Measurements from ENCODE around the gene SORCS3.

The SORCS3 gene

DNA sequence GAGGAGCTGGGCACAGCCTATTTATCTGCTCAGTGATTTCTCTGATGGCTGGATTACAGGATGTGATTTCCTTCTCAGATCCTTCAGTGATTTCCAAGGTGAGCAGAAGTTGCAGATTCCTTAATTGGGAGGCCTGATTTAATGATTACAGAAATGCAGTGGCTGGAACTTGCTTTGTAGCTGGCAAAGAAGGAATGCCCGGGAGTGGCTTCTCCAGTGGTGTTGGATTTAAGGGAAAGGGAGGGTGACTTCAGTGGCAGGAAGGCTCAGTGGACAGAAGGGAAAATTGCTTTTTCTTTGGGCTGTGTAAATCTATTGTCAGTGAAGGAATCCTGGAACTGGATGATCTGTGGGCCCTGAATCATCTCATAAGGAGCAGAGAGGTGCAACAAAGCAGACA, 5.1 kb downstream of the SORCS3 start:
- no peak for DNase-seq

- DNase-seq, result no peak
These were observed 7.3 kb downstream of the SORCS3 start for GRCh38 chr10:104648421-104648820.

- DNase-seq, result no peak
These were observed 9.0 kb downstream of the SORCS3 start for GRCh38 chr10:104650072-104650471.

GRCh38 chr10:104650635-104651331, 9.7 kb downstream of the SORCS3 start:
- DNase-seq, result no peak

GRCh38 chr10:104657036-104657435, 15.9 kb downstream of the SORCS3 start:
- DNase-seq, result no peak

GRCh38 chr10:104657457-104657856, 16.4 kb downstream of the SORCS3 start:
- DNase-seq, result no peak

GRCh38 chr10:104658067-104658466, 17.0 kb downstream of the SORCS3 start:
- no peak for DNase-seq

GRCh38 chr10:104659809-104660208, 18.7 kb downstream of the SORCS3 start:
- no peak for DNase-seq

DNA sequence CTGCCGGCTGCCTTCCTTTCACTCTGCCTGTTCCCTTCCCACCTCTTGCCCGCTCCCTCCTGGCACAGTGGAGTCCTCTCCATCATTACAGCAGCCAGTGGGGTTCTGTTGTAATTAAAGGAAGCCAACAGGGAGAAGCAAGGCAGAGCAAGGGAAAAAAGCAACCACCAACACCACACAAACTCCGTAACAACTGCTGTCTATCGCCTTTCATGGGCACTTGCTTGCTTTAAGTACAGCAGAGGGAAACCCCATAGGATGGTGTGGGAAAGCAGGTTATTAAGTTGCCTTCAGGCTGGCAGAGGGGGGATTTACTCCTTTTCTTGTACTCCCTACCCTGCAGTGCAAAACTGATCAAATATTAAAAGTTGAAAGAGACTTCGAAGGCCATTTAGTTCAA, 22.0 kb downstream of the SORCS3 start:
- no peak for DNase-seq

DNA sequence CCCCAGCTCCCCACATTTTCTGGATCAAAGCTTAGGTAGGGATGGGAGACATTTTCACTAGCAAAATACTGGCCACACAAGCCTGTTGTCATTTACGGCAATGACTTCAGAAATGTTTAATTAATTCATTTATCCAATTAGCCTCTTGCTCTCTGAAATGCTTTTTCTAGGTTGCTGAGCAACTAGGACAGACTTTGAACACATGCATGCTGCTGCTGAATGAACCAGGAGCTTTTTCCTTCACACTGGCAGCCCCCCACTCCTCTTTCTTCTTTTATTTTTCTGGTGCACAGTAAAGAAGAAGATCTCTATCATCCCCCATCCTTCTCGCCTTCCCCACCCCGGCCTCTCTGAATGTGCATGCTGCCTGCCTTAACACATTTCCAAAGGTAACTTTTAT, 22.5 kb downstream of the SORCS3 start:
- DNase-seq, result no peak

GRCh38 chr10:104664205-104664604, 23.1 kb downstream of the SORCS3 start:
- DNase-seq, result no peak

DNA sequence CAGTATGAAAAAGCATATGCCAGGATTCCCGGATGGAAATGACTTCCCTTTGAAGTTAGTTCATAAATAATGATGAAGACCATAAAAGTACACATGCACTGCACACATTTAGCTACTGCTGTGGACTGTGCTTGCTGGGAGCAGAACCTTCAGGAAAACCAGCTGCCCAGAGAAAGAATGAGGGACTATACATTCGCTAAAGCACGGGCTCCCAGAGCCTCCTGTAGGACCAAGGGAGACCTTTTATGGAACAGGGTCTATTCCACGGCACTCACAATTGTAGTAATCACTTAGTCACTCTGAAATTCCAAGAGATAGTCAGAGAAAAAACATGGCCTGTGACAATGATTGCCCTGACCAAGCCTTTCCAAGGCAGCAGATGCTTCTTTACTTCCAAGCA, 24.1 kb downstream of the SORCS3 start:
- DNase-seq, result no peak

- no peak for DNase-seq
These were observed 25.0 kb downstream of the SORCS3 start for GRCh38 chr10:104666106-104666505.

- DNase-seq, result no peak
These were observed 35.8 kb downstream of the SORCS3 start for GRCh38 chr10:104676874-104677273.

- DNase-seq, result no peak
These were observed 37.6 kb downstream of the SORCS3 start for GRCh38 chr10:104678658-104679057.

- no peak for DNase-seq
These were observed 39.6 kb downstream of the SORCS3 start for GRCh38 chr10:104680467-104681401.

DNA sequence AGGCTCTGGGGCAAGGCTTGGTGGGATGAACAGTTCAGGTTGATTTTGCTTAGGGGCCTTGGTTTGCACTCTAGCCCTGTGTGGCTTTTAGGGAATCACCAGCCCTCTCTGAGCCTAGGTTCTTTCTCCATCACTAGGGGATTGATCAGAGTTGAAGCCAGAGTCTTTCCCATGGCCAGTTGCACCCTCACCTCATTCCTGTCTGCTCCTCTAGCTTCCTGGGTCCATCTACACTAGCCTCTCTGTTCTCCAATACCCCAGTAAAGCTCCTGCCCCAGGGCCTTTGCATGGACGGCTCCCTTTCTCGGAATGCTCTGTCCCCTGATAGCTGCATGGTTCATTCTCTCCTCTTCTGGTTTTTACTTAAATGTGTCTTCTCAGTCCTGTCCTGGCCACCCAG, 40.4 kb downstream of the SORCS3 start:
- DNase-seq, result no peak

- DNase-seq, result no peak
These were observed 42.5 kb downstream of the SORCS3 start for GRCh38 chr10:104683567-104683966.

DNA sequence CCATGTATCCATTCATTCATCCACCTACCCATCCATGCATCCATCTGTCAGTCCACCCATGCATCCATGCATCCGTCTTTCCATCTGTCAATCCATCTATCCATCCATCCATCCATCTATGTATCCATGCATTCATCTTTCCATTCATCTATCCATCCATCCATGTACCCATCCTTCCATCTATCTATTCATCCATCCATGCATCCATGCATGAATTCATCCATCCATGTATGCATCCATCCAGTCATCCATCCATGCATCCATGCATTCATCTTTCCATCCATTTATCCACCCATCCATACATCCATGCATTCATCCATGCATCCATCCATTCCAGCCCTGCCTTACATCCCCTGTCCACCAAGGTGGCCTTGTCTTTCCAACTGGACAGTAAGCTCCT, 45.7 kb downstream of the SORCS3 start:
- DNase-seq, result no peak

GRCh38 chr10:104688251-104689042, 47.4 kb downstream of the SORCS3 start:
- DNase-seq, result no peak

GRCh38 chr10:104689105-104689504, 48.0 kb downstream of the SORCS3 start:
- no peak for DNase-seq

DNA sequence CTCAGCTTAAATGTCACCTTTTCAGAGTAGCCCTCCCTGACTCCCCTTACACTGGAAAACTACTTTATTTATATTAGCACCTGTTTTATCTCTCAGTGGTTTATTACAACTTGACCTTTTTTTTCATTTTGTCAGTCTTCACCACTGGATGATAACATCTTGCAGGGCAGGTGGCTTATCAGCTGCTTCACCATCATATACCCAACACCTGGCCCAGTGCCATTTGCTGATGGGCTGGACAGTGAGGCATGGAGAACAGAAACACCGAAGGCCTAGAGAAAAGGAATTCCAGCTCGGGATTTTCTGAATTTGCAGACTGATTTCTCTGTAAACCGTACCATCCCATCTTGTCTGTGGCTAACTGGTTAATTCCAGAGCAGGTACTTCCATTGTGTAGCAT, 48.5 kb downstream of the SORCS3 start:
- DNase-seq, result no peak

- no peak for DNase-seq
These were observed 49.0 kb downstream of the SORCS3 start for GRCh38 chr10:104690101-104690500.

Data from NCI-H187 treated with DMSO at 0.1 percent for 48 hours (cell line).